Progenitor cell of endocrine pancreas (in vitro differentiated cells): Measurements from ENCODE around the gene CAMK4. TPM values are rescaled to one million over a fixed set of nuclear protein-coding genes. Genes with fewer than 3 reads are reported as not detected.

Experiments used
- DNase-seq: peaks from one replicate; pipeline ENCODE4 v3.0.0; 2021; ENCODE audit warnings: low spot score; ENCODE audit not compliant: unreplicated experiment
- H3K27ac Mint-ChIP-seq: 2 replicates; pipeline ENCODE4 v1.8.0; 2021; ENCODE audit warnings: mild to moderate bottlenecking, moderate library complexity, mixed read lengths
- H3K27me3 Mint-ChIP-seq: 2 replicates; pipeline ENCODE4 v1.8.0; 2021; ENCODE audit warnings: mixed read lengths
- H3K36me3 Mint-ChIP-seq: 2 replicates; pipeline ENCODE4 v1.8.0; 2022; ENCODE audit warnings: mixed read lengths; ENCODE audit not compliant: insufficient read depth
- H3K4me1 Mint-ChIP-seq: 2 replicates; pipeline ENCODE4 v1.8.0; 2021; ENCODE audit warnings: low read depth, mixed read lengths
- H3K4me3 Mint-ChIP-seq: 2 replicates; pipeline ENCODE4 v1.8.0; 2021; ENCODE audit warnings: low read depth, mild to moderate bottlenecking, moderate library complexity, mixed read lengths
- H3K9me3 Mint-ChIP-seq: 2 replicates; pipeline ENCODE4 v1.8.0; 2021; ENCODE audit warnings: low read depth, mixed read lengths
- CTCF ChIP-seq: fragments of 200-600 bp; sonication (generic); IDR thresholded peaks from one replicate; pipeline ENCODE4 v1.5.0; 2021; ENCODE audit warnings: antibody characterized with exemption, mild to moderate bottlenecking; ENCODE audit not compliant: unreplicated experiment
- total RNA-seq: library from RNA; stranded (reverse); gene quantifications from 2 replicates; pipeline ENCODE4 v1.2.1, GENCODE V29; 2021

CAMK4 gene
- total RNA-seq, 1 donor from 2014 or later: 2.3 TPM

- no peak for TF ChIP-seq CTCF
- Mint-ChIP-seq H3K36me3 (no peaks in the 10 kb centered on the region), H3K4me1 (no peaks in the 10 kb centered on the region), H3K27ac (no peak overlapping the region), H3K27me3 (peaks cover 11% of the 10 kb centered on the region), H3K9me3 (no peaks in the 10 kb centered on the region), H3K4me3 (no peak overlapping the region)
- DNase-seq: no peak
These were observed 22.3 kb downstream of the CAMK4 start for GRCh38 chr5:111246459-111246858.

- Mint-ChIP-seq H3K4me3 (no peak overlapping the region), H3K27me3 (no peaks in the 10 kb centered on the region), H3K36me3 (no peaks in the 10 kb centered on the region), H3K27ac (no peak overlapping the region), H3K4me1 (no peaks in the 10 kb centered on the region), H3K9me3 (no peaks in the 10 kb centered on the region)
- DNase-seq: no peak
- no peak for TF ChIP-seq CTCF
These were observed 24.4 kb downstream of the CAMK4 start for GRCh38 chr5:111248571-111248970.

GRCh38 chr5:111251921-111252320 lies 27.7 kb downstream of the CAMK4 start:
- no peaks in the 10 kb centered on the region for H3K36me3 Mint-ChIP-seq
- no peak overlapping the region for H3K27ac Mint-ChIP-seq
- H3K9me3 Mint-ChIP-seq: peaks cover 2% of the 10 kb centered on the region
- DNase-seq: no peak
- no peak overlapping the region for H3K4me3 Mint-ChIP-seq
- no peaks in the 10 kb centered on the region for H3K27me3 Mint-ChIP-seq
- no peak for TF ChIP-seq CTCF
- H3K4me1 Mint-ChIP-seq: no peaks in the 10 kb centered on the region

GRCh38 chr5:111252799-111253545 lies 28.8 kb downstream of the CAMK4 start:
- H3K27ac Mint-ChIP-seq: no peak overlapping the region
- DNase-seq: no peak

GRCh38 chr5:111254613-111255012 lies 30.4 kb downstream of the CAMK4 start:
- Mint-ChIP-seq H3K4me1 (no peaks in the 10 kb centered on the region), H3K36me3 (no peaks in the 10 kb centered on the region), H3K27me3 (no peaks in the 10 kb centered on the region), H3K27ac (no peak overlapping the region), H3K9me3 (peaks cover 4% of the 10 kb centered on the region), H3K4me3 (no peak overlapping the region)
- no peak for DNase-seq
- no peak for TF ChIP-seq CTCF

More at GRCh38 chr5:111252799-111253545, 28.8 kb downstream of the CAMK4 start:
- H3K27me3 Mint-ChIP-seq: no peaks in the 10 kb centered on the region
- no peaks in the 10 kb centered on the region for H3K4me1 Mint-ChIP-seq
- H3K9me3 Mint-ChIP-seq: peaks cover 4% of the 10 kb centered on the region
- no peak overlapping the region for H3K4me3 Mint-ChIP-seq
- TF ChIP-seq CTCF: no peak
- no peaks in the 10 kb centered on the region for H3K36me3 Mint-ChIP-seq
